Measurements from ENCODE around the gene ELK4.

- no peak for TF ChIP-seq POLR2A (IDR thresholded peaks at IDR 0.05)
- no peak for TF ChIP-seq CTCF (IDR thresholded peaks at IDR 0.05)
Observed at GRCh38 chr1:205677167-205677566, 45.4 kb upstream of the ELK4 start.

All from heart left ventricle (tissue), 13 donors.